ENCODE measurements around the gene ANKHD1. TPM values are rescaled to one million over a fixed set of nuclear protein-coding genes. Genes with fewer than 3 reads are reported as not detected.
"Not testable (repeated sequence)": the region's sequence is repeated elsewhere in the genome, so short reads cannot be mapped to it uniquely, and the experiment has no call there.

ANKHD1 gene
- polyA plus RNA-seq, 3 donors = 29.0 to 110 (median 43.6) TPM

DNA sequence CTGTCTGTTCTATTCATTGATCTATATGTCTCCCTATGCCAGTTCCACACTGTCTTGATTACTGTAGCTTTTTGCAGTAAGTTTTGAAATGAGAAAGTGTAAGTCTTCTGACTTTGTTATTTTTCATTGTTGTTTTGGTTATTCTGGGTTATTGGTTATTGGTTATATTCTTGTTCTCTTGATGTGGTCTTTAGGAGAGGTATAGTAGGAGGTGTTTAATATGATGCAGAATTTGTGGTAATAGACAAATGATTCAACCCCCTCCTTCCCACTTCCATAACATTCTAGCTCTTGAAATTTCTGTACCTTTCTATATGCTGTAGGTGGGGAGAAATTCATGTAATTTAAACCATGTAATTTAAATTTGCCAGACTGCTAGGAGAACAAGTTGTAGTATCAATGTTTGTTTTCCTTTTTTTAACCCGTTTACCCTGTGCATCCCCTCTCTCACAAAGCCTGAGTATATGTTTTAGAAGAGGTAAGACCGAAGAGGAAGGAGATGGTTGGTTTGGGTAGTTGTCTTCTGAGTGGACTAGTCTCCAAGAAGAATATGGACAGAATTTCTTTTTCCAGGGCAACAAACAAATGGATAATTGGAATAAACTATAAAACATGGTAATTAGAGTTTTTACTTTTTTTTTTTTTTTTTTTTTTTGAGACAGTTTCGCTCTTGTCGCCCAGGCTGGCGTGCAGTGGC is 19.2 kb downstream of the ANKHD1 start:
- peaks cover 17 to 21% of the 10 kb centered on the region in 2 donors for H3K36me3 Mint-ChIP-seq
- Histone ChIP-seq H4K20me1 (ENCODE audit: insufficient read depth, low read length) (peaks cover 100% of the 10 kb centered on the region), H3K9me3 (replicated peaks in 1 of 2; ENCODE audit: control insufficient read depth in 1 of 2, insufficient read depth in 1 of 2, low read length in 2 of 2) (no peaks in the 10 kb centered on the region), H3K36me3 (replicated peaks in 1 of 2; ENCODE audit: control insufficient read depth in 1 of 2, insufficient read depth in 2 of 2, low read length in 2 of 2) (peaks cover 5 to 33% of the 10 kb centered on the region in 2 donors), H2AFZ (ENCODE audit: insufficient read depth, low read depth, low read length, poor library complexity, severe bottlenecking) (no peak overlapping the region), H3K4me3 (replicated peaks in 1 of 3; ENCODE audit: low read depth in 2 of 3, low read length in 3 of 3) (no peak overlapping the region), H3K4me2 (replicated peaks; ENCODE audit: extremely low read depth, low read length, poor library complexity, severe bottlenecking) (no peak overlapping the region), H3K27ac (ENCODE audit: low read depth in 1 of 2, low read length in 2 of 2) (peak overlapping the region in 1 of 2 donors; percentile 45), H3K79me2 (ENCODE audit: insufficient read depth, low read length) (peaks cover 100% of the 10 kb centered on the region), H3K4me1 (ENCODE audit: control insufficient read depth in 1 of 2, insufficient read depth in 2 of 2, low read length in 2 of 2) (no peaks in the 10 kb centered on the region), H3K27me3 (ENCODE audit: control insufficient read depth in 2 of 2, insufficient read depth in 2 of 2, low read length in 2 of 2) (no peaks in the 10 kb centered on the region), H3K9ac (ENCODE audit: insufficient read depth, low read length, poor library complexity, severe bottlenecking) (no peak overlapping the region)
- peaks cover 0 to 1% (median 0%) of the 10 kb centered on the region in 7 donors for H3K9me3 Mint-ChIP-seq
- 80% methylated on average over 1 of the region's 5 CpGs for WGBS (ENCODE audit: insufficient coverage)
- H3K27me3 Mint-ChIP-seq (ENCODE audit: low read depth in 3 of 3) = peaks cover 0 to 2% (median 0%) of the 10 kb centered on the region in 3 donors
- intact Hi-C loops (cut with micrococcal nuclease) = no loop called here
- H3K27ac Mint-ChIP-seq = peak overlapping the region in 2 of 7 donors; percentile 24 to 44
- no peak for DNase-seq
- H3K4me3 Mint-ChIP-seq = no peak overlapping the region
- peaks cover 16% of the 10 kb centered on the region for H3K4me1 Mint-ChIP-seq
- no peak for TF ChIP-seq CTCF (IDR thresholded peaks at IDR 0.05)

GRCh38 chr5:140421375-140421774 is 19.7 kb downstream of the ANKHD1 start:
- DNase-seq; H2AFZ ChIP-seq (ENCODE audit: insufficient read depth, low read depth, low read length, poor library complexity, severe bottlenecking); intact Hi-C loops (cut with micrococcal nuclease); H3K9me3 Mint-ChIP-seq; H3K9me3 ChIP-seq (replicated peaks in 1 of 2; ENCODE audit: control insufficient read depth in 1 of 2, insufficient read depth in 1 of 2, low read length in 2 of 2); H3K27me3 Mint-ChIP-seq (ENCODE audit: low read depth in 3 of 3); H3K4me3 Mint-ChIP-seq; H3K4me2 ChIP-seq (replicated peaks; ENCODE audit: extremely low read depth, low read length, poor library complexity, severe bottlenecking); H3K27ac ChIP-seq (ENCODE audit: low read depth in 1 of 2, low read length in 2 of 2); H3K27me3 ChIP-seq (ENCODE audit: control insufficient read depth in 2 of 2, insufficient read depth in 2 of 2, low read length in 2 of 2); H3K4me1 ChIP-seq (ENCODE audit: control insufficient read depth in 1 of 2, insufficient read depth in 2 of 2, low read length in 2 of 2); H3K4me3 ChIP-seq (replicated peaks in 1 of 3; ENCODE audit: low read depth in 2 of 3, low read length in 3 of 3); H3K27ac Mint-ChIP-seq; H3K9ac ChIP-seq (ENCODE audit: insufficient read depth, low read length, poor library complexity, severe bottlenecking): not testable (repeated sequence)
- Histone ChIP-seq H3K79me2 (ENCODE audit: insufficient read depth, low read length) (peaks cover 99% of the 10 kb centered on the region), H4K20me1 (ENCODE audit: insufficient read depth, low read length) (peaks cover 99% of the 10 kb centered on the region), H3K36me3 (replicated peaks in 1 of 2; ENCODE audit: control insufficient read depth in 1 of 2, insufficient read depth in 2 of 2, low read length in 2 of 2) (peaks cover 5 to 33% of the 10 kb centered on the region in 2 donors)
- Mint-ChIP-seq H3K36me3 (peaks cover 12 to 17% of the 10 kb centered on the region in 2 donors), H3K4me1 (peaks cover 16% of the 10 kb centered on the region)
- 100% methylated on average over 1 of the region's 7 CpGs for WGBS (ENCODE audit: insufficient coverage)

Data from CD14-positive monocyte (primary cell).